Duodenal mucosa (tissue), 2 donors: ENCODE data around the gene XPNPEP2.
A peak's percentile ranks its signal among the peaks of the same experiment; 100 is the strongest.
"Not testable (repeated sequence)": the region's sequence is repeated elsewhere in the genome, so short reads cannot be mapped to it uniquely, and the experiment has no call there.

Source experiments
- H3K27ac ChIP-seq: one replicate; pipeline ENCODE4 v1.7.0; 2013; ENCODE audit warnings: low read depth, low read length
- H3K27me3 ChIP-seq, 2 donors: one replicate each; pipeline ENCODE4 v1.7.0; 2013; ENCODE audit warnings: low read length in 2 of 2, control low read depth in 1 of 2; ENCODE audit not compliant: insufficient read depth in 2 of 2, control insufficient read depth in 1 of 2
- H3K36me3 ChIP-seq, 2 donors: one replicate each; pipeline ENCODE4 v1.7.0; 2013; ENCODE audit warnings: low read length in 2 of 2, control low read depth in 1 of 2; ENCODE audit not compliant: insufficient read depth in 2 of 2, control insufficient read depth in 1 of 2
- H3K4me1 ChIP-seq, 2 donors: one replicate each; pipeline ENCODE4 v1.7.0; 2013; ENCODE audit warnings: low read length in 2 of 2, control low read depth in 1 of 2; ENCODE audit not compliant: insufficient read depth in 2 of 2, control insufficient read depth in 1 of 2
- H3K4me3 ChIP-seq, 2 donors: one replicate each; pipeline ENCODE4 v1.7.0; 2013; ENCODE audit warnings: low read length in 2 of 2, low read depth in 1 of 2
- H3K9ac ChIP-seq, 2 donors: one replicate each; pipeline ENCODE4 v1.7.0; 2013; ENCODE audit warnings: low read length in 2 of 2, low read depth in 1 of 2
- H3K9me3 ChIP-seq, 2 donors: one replicate each; pipeline ENCODE4 v1.7.0; 2013; ENCODE audit warnings: low read length in 2 of 2, control low read depth in 1 of 2; ENCODE audit not compliant: control insufficient read depth in 1 of 2

XPNPEP2 gene

GRCh38 chrX:129732857-129733256, 5.9 kb upstream of the XPNPEP2 start:
- H3K27me3 ChIP-seq: no peaks in the 10 kb centered on the region
- no peak overlapping the region for H3K4me3 ChIP-seq
- H3K9me3 ChIP-seq: no peaks in the 10 kb centered on the region
- no peak overlapping the region for H3K9ac ChIP-seq
- no peaks in the 10 kb centered on the region for H3K36me3 ChIP-seq
- H3K27ac ChIP-seq: no peak overlapping the region
- H3K4me1 ChIP-seq: peaks cover 9 to 20% of the 10 kb centered on the region in 2 donors

- Histone ChIP-seq H3K4me3 (no peak overlapping the region), H3K4me1 (peaks cover 14 to 25% of the 10 kb centered on the region in 2 donors), H3K27me3 (no peaks in the 10 kb centered on the region), H3K9me3 (no peaks in the 10 kb centered on the region), H3K36me3 (no peaks in the 10 kb centered on the region), H3K9ac (no peak overlapping the region), H3K27ac (no peak overlapping the region)
These were observed 5.4 kb upstream of the XPNPEP2 start for GRCh38 chrX:129733335-129733734.

- peaks cover 18 to 30% of the 10 kb centered on the region in 2 donors for H3K4me1 ChIP-seq
- no peak overlapping the region for H3K9ac ChIP-seq
- H3K4me3 ChIP-seq: no peak overlapping the region
- no peaks in the 10 kb centered on the region for H3K9me3 ChIP-seq
- H3K36me3 ChIP-seq: no peaks in the 10 kb centered on the region
- H3K27ac ChIP-seq: no peak overlapping the region
- H3K27me3 ChIP-seq: no peaks in the 10 kb centered on the region
These were observed 2.3 kb upstream of the XPNPEP2 start for GRCh38 chrX:129736491-129736890.

GRCh38 chrX:129737916-129738315, 863 bp upstream of the XPNPEP2 start:
- H3K36me3 ChIP-seq: no peaks in the 10 kb centered on the region
- no peak overlapping the region for H3K4me3 ChIP-seq
- no peaks in the 10 kb centered on the region for H3K9me3 ChIP-seq
- peak overlapping the region in 1 of 2 donors; percentile 29 for H3K9ac ChIP-seq
- H3K27me3 ChIP-seq: no peaks in the 10 kb centered on the region
- H3K27ac ChIP-seq: no peak overlapping the region
- peaks cover 18 to 30% of the 10 kb centered on the region in 2 donors for H3K4me1 ChIP-seq

GRCh38 chrX:129739578-129739977, 799 bp downstream of the XPNPEP2 start:
- peak overlapping the region; percentile 29 to 54 for H3K9ac ChIP-seq
- no peaks in the 10 kb centered on the region for H3K36me3 ChIP-seq
- H3K4me3 ChIP-seq: peak overlapping the region; percentile 55
- H3K27ac ChIP-seq: no peak overlapping the region
- no peaks in the 10 kb centered on the region for H3K9me3 ChIP-seq
- peaks cover 18 to 30% of the 10 kb centered on the region in 2 donors for H3K4me1 ChIP-seq
- H3K27me3 ChIP-seq: no peaks in the 10 kb centered on the region

GRCh38 chrX:129741880-129742758, 3.3 kb downstream of the XPNPEP2 start:
- no peaks in the 10 kb centered on the region for H3K9me3 ChIP-seq
- no peak overlapping the region for H3K27ac ChIP-seq
- H3K9ac ChIP-seq: no peak overlapping the region
- H3K36me3 ChIP-seq: no peaks in the 10 kb centered on the region
- no peaks in the 10 kb centered on the region for H3K27me3 ChIP-seq
- no peak overlapping the region for H3K4me3 ChIP-seq
- H3K4me1 ChIP-seq: peaks cover 14 to 17% of the 10 kb centered on the region in 2 donors

- not testable (repeated sequence) for H3K9me3 ChIP-seq, H3K9ac ChIP-seq, H3K27ac ChIP-seq, H3K36me3 ChIP-seq, H3K4me3 ChIP-seq, H3K27me3 ChIP-seq
- peaks cover 10 to 11% of the 10 kb centered on the region in 2 donors for H3K4me1 ChIP-seq
These were observed 4.0 kb downstream of the XPNPEP2 start for GRCh38 chrX:129742759-129743152.

GRCh38 chrX:129743821-129744220, 5.0 kb downstream of the XPNPEP2 start:
- no peaks in the 10 kb centered on the region for H3K36me3 ChIP-seq
- peaks cover 0 to under 1% of the 10 kb centered on the region in 2 donors for H3K4me1 ChIP-seq
- no peaks in the 10 kb centered on the region for H3K9me3 ChIP-seq
- H3K4me3 ChIP-seq: no peak overlapping the region
- no peak overlapping the region for H3K9ac ChIP-seq
- no peak overlapping the region for H3K27ac ChIP-seq
- H3K27me3 ChIP-seq: no peaks in the 10 kb centered on the region

- H3K27me3 ChIP-seq: no peaks in the 10 kb centered on the region
- no peaks in the 10 kb centered on the region for H3K36me3 ChIP-seq
- no peak overlapping the region for H3K4me3 ChIP-seq
- H3K9ac ChIP-seq: no peak overlapping the region
- no peak overlapping the region for H3K27ac ChIP-seq
- H3K9me3 ChIP-seq: no peaks in the 10 kb centered on the region
- no peaks in the 10 kb centered on the region for H3K4me1 ChIP-seq
These were observed 6.1 kb downstream of the XPNPEP2 start for GRCh38 chrX:129744861-129745321.

- no peaks in the 10 kb centered on the region for H3K4me1 ChIP-seq
- H3K9ac ChIP-seq: no peak overlapping the region
- H3K4me3 ChIP-seq: no peak overlapping the region
- H3K9me3 ChIP-seq: no peaks in the 10 kb centered on the region
- H3K36me3 ChIP-seq: no peaks in the 10 kb centered on the region
- no peak overlapping the region for H3K27ac ChIP-seq
- H3K27me3 ChIP-seq: no peaks in the 10 kb centered on the region
These were observed 8.0 kb downstream of the XPNPEP2 start for GRCh38 chrX:129746557-129747470.
